Testis (tissue), 5 donors: ENCODE measurements around the gene SNAPC2. TPM values are rescaled to one million over a fixed set of nuclear protein-coding genes. Genes with fewer than 3 reads are reported as not detected.
A peak's percentile ranks its signal among the peaks of the same experiment; 100 is the strongest.

Experiments used
- DNase-seq: peaks from one replicate; pipeline ENCODE4 v3.0.0-alpha.2; 2019
- H3K27ac ChIP-seq, 2 donors: fragments of 200-600 bp; sonication (generic); one replicate each; pipeline ENCODE4 v1.5.1; 2019
- H3K27me3 ChIP-seq: fragments of 200-600 bp; sonication (generic); one replicate; pipeline ENCODE4 v1.5.1; 2019
- H3K36me3 ChIP-seq: fragments of 200-600 bp; sonication (generic); one replicate; pipeline ENCODE4 v1.5.1; 2017; ENCODE audit warnings: low read depth; ENCODE audit errors: missing control alignments
- H3K4me1 ChIP-seq: fragments of 200-600 bp; sonication (generic); one replicate; pipeline ENCODE4 v1.5.1; 2019
- H3K4me3 ChIP-seq, 2 donors: fragments of 200-600 bp; sonication (generic); one replicate each; pipeline ENCODE4 v1.5.1; 2017 to 2019
- H3K9me3 ChIP-seq: fragments of 200-600 bp; sonication (generic); one replicate; pipeline ENCODE4 v1.5.1; 2017
- POLR2A ChIP-seq: fragments of 450-650 bp; IDR thresholded peaks from one replicate; pipeline ENCODE4 v1.6.1; 2017; ENCODE audit warnings: antibody characterized with exemption, mild to moderate bottlenecking, moderate library complexity
- WGBS, 2 donors: methylation state at CpG; one replicate each; pipeline ENCODE4 v1.1.5; 2018; 5-methylcytosine and 5-hydroxymethylcytosine counted together
- intact Hi-C: fragments of 100-400 bp; cut with DNase I; formaldehyde crosslinking; loops from one replicate; pipeline ENCODE4 v1.15.1; 2023; ENCODE audit warnings: low total_unique reads
- long read RNA-seq, 2 donors: transcript quantifications; one replicate each; lab custom pipeline, GENCODE V29; 2026
- polyA plus RNA-seq: library from polyadenylated mRNA; stranded (reverse); fragments of 350-450 nt; fragmentation: Illumina TruSeq; extraction: RNeasy Lipid Tissue Mini Kit (QIAGEN cat#74804); gene quantifications from one replicate; pipeline ENCODE4 v1.2.3, GENCODE V29; 2014; ENCODE audit warnings: low read depth, low replicate concordance; ENCODE audit not compliant: insufficient read depth
- total RNA-seq, 2 donors: library from RNA; depleted of rRNA; stranded (reverse); fragments of >200 nt; gene quantifications; one replicate each; pipeline ENCODE4 v1.2.3, GENCODE V29; 2016
- TF ChIP-seq, protein P1 (sequence below), 3 experiments: fragments of 450-650 bp in 2 of 3; fragments of 200-600 bp in 1 of 3; sonication (generic) in 1 of 3; IDR thresholded peaks; one replicate each; pipeline ENCODE4 v1.5.1; 2016 to 2019; ENCODE audit warnings: antibody characterized with exemption in 3 of 3, mild to moderate bottlenecking in 2 of 3, moderate library complexity in 1 of 3

SNAPC2 gene, protein sequence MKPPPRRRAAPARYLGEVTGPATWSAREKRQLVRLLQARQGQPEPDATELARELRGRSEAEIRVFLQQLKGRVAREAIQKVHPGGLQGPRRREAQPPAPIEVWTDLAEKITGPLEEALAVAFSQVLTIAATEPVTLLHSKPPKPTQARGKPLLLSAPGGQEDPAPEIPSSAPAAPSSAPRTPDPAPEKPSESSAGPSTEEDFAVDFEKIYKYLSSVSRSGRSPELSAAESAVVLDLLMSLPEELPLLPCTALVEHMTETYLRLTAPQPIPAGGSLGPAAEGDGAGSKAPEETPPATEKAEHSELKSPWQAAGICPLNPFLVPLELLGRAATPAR
- total RNA-seq (10 to 100 TPM; 72.5 to 88.6 TPM), polyA plus RNA-seq (51.9 TPM)
- long read RNA-seq, donor 1, transcript SNAPC2-201 (5 exons, 1,542 nt): major isoform, 24 of 30 reads
- long read RNA-seq, donor 1, partial matches to known transcripts: 0 of 30 reads
- long read RNA-seq, donor 1, other reads (novel, unspliced or antisense): 0 of 30 reads
- long read RNA-seq, donor 2, transcript SNAPC2-201 (5 exons, 1,542 nt): major isoform, 8 of 13 reads
- long read RNA-seq, donor 2, partial matches to known transcripts: 0 of 13 reads
- long read RNA-seq, donor 2, other reads (novel, unspliced or antisense): 0 of 13 reads

DNA sequence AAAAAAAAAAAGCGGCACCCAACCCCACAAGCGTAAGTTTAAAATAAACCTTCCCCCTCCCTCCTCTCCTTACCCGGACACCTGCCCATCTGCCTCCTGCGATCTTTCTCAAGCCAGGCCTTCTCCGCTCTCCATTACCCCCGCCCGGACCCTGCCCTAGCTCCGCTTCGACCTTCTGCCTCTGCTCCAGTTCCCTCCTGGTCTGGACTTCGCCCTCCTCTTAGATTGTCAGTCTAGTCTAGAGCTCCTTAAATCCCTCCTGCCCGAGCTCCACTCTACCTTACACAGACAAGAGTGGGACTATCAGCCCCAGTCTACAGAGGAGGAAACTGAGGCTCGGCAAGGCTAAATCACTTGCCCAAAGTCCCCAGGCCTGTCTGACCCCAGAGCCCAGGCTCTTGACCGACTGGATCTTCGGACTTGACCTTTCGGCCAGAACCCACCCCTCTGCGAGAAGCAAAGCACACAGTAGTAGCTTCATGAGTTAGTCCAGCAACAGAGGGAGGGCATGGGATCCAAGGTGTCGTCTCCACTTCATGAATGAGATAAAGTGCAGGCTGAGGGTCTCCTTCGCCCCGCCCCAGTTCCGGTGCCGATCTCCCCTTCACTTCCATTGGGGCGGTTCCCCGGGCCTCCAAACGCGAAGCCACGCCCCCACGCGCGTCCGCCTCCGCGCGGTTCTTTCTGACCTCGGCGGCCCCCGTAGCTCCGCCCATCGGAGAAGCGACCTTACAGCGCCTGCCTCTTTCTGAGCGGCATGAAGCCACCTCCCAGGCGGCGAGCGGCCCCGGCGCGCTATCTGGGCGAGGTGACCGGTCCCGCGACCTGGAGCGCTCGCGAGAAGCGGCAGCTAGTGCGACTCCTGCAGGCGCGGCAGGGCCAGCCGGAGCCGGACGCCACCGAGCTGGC is at the start of gene SNAPC2:
Gene SNAPC2 (plus strand): TSS at position 729 of the 909 bp plus-strand sequence. CDS start 29 bp downstream, at position 758.
- Histone ChIP-seq H3K27me3 (no peaks in the 10 kb centered on the region), H3K9me3 (no peaks in the 10 kb centered on the region), H3K4me3 (peak within 1 kb of the TSS; percentile 68 to 79), H3K4me1 (peaks cover 41% of the 10 kb centered on the region), H3K36me3 (no peaks in the 10 kb centered on the region), H3K27ac (peak within 1 kb of the TSS; percentile 80 to 92)
- peak; percentile 95 for DNase-seq
- 9 to 14% methylated on average over 30 to 60 of the region's 62 CpGs for WGBS, 2 donors
- no peak for TF ChIP-seq POLR2A
- TF ChIP-seq, protein P1, sequence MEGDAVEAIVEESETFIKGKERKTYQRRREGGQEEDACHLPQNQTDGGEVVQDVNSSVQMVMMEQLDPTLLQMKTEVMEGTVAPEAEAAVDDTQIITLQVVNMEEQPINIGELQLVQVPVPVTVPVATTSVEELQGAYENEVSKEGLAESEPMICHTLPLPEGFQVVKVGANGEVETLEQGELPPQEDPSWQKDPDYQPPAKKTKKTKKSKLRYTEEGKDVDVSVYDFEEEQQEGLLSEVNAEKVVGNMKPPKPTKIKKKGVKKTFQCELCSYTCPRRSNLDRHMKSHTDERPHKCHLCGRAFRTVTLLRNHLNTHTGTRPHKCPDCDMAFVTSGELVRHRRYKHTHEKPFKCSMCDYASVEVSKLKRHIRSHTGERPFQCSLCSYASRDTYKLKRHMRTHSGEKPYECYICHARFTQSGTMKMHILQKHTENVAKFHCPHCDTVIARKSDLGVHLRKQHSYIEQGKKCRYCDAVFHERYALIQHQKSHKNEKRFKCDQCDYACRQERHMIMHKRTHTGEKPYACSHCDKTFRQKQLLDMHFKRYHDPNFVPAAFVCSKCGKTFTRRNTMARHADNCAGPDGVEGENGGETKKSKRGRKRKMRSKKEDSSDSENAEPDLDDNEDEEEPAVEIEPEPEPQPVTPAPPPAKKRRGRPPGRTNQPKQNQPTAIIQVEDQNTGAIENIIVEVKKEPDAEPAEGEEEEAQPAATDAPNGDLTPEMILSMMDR (IDR thresholded peaks at IDR 0.05): no peak
- intact Hi-C loops: no loop called here

DNA sequence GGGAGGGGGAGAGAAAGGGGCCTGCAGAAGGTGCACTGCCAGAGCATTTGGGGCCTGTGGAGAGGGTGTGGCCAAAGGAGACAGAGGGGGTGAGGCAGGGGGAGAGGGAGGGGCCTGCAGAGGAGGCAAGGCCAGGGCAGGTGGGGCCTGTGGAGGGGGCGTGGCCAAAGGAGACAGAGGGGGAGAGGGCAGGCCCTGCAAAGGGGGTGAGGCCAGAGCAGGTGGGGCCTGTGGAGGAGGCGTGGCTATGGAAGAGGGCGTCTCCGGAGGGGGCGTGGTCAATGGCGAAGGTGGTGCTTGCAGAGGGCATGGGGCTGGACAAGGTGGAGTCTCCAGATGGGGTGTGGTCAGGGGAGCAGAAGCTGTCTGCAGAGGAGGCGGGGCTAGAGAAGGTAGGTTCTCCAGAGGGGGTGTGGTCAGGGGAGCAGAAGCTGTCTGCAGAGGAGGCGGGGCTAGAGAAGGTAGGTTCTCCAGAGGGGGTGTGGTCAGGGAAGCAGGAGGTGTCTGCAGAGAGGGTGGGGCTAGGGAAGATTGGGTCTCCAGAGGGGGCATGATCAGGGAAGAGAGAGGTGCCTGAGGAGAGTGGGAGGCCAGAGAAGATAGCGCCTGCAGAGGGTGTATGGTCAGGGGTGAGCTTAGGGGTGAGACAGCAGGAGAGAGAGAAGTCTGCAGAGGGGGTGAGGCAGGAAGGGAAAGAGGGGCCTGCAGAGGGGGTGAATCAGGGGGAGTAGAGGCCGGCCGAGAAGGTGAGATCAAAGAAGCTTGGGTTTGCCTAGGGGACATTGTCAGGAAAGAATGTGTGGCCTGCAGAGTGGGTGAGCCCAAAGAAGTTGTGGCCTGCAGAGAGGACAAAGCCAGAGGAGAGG is 49.3 kb upstream of the SNAPC2 start:
- DNase-seq: peak; percentile 51
- no peak overlapping the region for H3K4me3 ChIP-seq
- H3K36me3 ChIP-seq: no peaks in the 10 kb centered on the region
- H3K27ac ChIP-seq: no peak overlapping the region
- TF ChIP-seq, protein P1 (IDR thresholded peaks at IDR 0.05): no peak
- no peak for TF ChIP-seq POLR2A
- intact Hi-C loops: no loop called here
- no peaks in the 10 kb centered on the region for H3K27me3 ChIP-seq
- peaks cover 14% of the 10 kb centered on the region for H3K4me1 ChIP-seq
- 37 to 53% methylated on average over 11 of the region's 11 CpGs for WGBS, 2 donors
- no peaks in the 10 kb centered on the region for H3K9me3 ChIP-seq

DNA sequence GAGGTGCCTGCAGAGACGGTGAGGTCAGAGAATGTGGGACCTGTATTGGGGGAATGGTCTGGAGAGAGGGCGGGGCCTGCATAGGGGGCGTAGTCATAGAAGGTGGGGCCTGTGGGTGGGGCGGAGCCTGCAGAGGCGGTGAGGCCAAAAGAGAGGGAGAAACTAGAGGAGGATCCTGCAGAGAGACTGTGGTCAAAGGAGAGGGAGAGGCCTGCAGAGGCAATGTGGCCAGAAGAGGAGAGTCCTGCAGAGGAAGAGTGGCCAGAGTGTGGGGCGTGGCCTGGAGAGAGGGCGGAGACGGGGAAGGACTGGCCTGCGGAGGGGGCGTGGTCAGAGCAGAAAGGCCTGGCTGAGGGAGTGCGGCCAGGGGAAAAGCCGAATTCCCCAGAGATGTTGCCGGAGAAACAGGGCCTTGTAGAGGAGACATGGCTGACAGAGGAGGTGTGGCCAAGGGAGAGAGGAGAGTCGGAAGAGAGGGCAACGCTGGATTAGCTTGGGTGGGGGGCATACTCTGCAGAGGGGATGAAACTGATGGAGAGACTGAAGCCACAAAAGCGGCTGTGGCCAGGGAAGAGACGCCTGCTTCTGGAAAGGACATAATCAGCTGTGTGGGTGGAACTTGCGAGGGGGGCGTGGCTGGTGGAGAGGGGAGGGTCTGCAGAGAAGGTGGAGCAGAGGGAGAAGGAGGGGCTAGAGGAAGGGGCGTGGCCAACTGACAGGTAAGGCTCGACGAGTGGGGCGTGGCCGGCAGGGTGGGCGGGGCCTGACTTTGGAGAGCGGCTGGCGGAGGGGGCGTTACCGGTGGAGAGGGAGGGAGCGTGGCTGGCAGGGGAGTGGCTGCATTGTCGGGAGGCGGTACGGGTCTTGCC is 48.5 kb upstream of the SNAPC2 start:
- 4% methylated on average over 33 of the region's 33 CpGs for WGBS, 2 donors
- Histone ChIP-seq H3K4me1 (peaks cover 14% of the 10 kb centered on the region), H3K4me3 (no peak overlapping the region), H3K27me3 (no peaks in the 10 kb centered on the region), H3K27ac (no peak overlapping the region), H3K36me3 (no peaks in the 10 kb centered on the region), H3K9me3 (no peaks in the 10 kb centered on the region)
- no peak for TF ChIP-seq POLR2A
- TF ChIP-seq, protein P1 (IDR thresholded peaks at IDR 0.05): no peak
- peak; percentile 93 for DNase-seq
- intact Hi-C loops: no loop called here
